IPS-11a (cell line): ENCODE measurements around the gene LRBA.
"Not testable (repeated sequence)": the region's sequence is repeated elsewhere in the genome, so short reads cannot be mapped to it uniquely, and the experiment has no call there.

Experiments used
- H3K4me3 ChIP-seq: one replicate; pipeline ENCODE4 v1.5.1; 2013; ENCODE audit warnings: low read depth, low read length, control low read depth

LRBA gene

GRCh38 chr4:150439451-150439933 lies 575.6 kb downstream of the LRBA start:
- no peak overlapping the region for H3K4me3 ChIP-seq

- no peak overlapping the region for H3K4me3 ChIP-seq
Measured at GRCh38 chr4:150436598-150437370, 578.3 kb downstream of the LRBA start.

- H3K4me3 ChIP-seq = no peak overlapping the region
Measured at GRCh38 chr4:150431221-150431620, 583.9 kb downstream of the LRBA start.

- H3K4me3 ChIP-seq = no peak overlapping the region
Measured at GRCh38 chr4:150425161-150425560, 589.9 kb downstream of the LRBA start.

- H3K4me3 ChIP-seq = no peak overlapping the region
Measured at GRCh38 chr4:150423503-150423902, 591.6 kb downstream of the LRBA start.

- H3K4me3 ChIP-seq = no peak overlapping the region
Measured at GRCh38 chr4:150423074-150423473, 592.0 kb downstream of the LRBA start.

GRCh38 chr4:150421612-150422011 lies 593.5 kb downstream of the LRBA start:
- H3K4me3 ChIP-seq = no peak overlapping the region

- no peak overlapping the region for H3K4me3 ChIP-seq
Measured at GRCh38 chr4:150419939-150420338, 595.1 kb downstream of the LRBA start.

- no peak overlapping the region for H3K4me3 ChIP-seq
Measured at GRCh38 chr4:150418757-150419410, 596.2 kb downstream of the LRBA start.

GRCh38 chr4:150415213-150415612 lies 599.9 kb downstream of the LRBA start:
- H3K4me3 ChIP-seq = no peak overlapping the region

GRCh38 chr4:150411520-150411919 lies 603.6 kb downstream of the LRBA start:
- no peak overlapping the region for H3K4me3 ChIP-seq

GRCh38 chr4:150402871-150403272 lies 612.2 kb downstream of the LRBA start:
- no peak overlapping the region for H3K4me3 ChIP-seq

- H3K4me3 ChIP-seq = no peak overlapping the region
Measured at GRCh38 chr4:150401083-150401687, 613.9 kb downstream of the LRBA start.

GRCh38 chr4:150395872-150396271 lies 619.2 kb downstream of the LRBA start:
- H3K4me3 ChIP-seq = no peak overlapping the region

- H3K4me3 ChIP-seq = no peak overlapping the region
Measured at GRCh38 chr4:150394046-150394445, 621.0 kb downstream of the LRBA start.

- H3K4me3 ChIP-seq = no peak overlapping the region
Measured at GRCh38 chr4:150391052-150391451, 624.0 kb downstream of the LRBA start.

GRCh38 chr4:150390531-150390910 lies 624.6 kb downstream of the LRBA start:
- no peak overlapping the region for H3K4me3 ChIP-seq

- H3K4me3 ChIP-seq = no peak overlapping the region
Measured at GRCh38 chr4:150389896-150390530, 625.1 kb downstream of the LRBA start.

GRCh38 chr4:150387981-150388380 lies 627.1 kb downstream of the LRBA start:
- no peak overlapping the region for H3K4me3 ChIP-seq

GRCh38 chr4:150386415-150386814 lies 628.7 kb downstream of the LRBA start:
- H3K4me3 ChIP-seq = not testable (repeated sequence)

GRCh38 chr4:150385606-150386005 lies 629.5 kb downstream of the LRBA start:
- no peak overlapping the region for H3K4me3 ChIP-seq
